ENCODE data around the gene VLDLR. TPM values are rescaled to one million over a fixed set of nuclear protein-coding genes. Genes with fewer than 3 reads are reported as not detected.

VLDLR gene
- total RNA-seq, 4 donors from 2014 or later = 12.4 to 20.2 (median 15.7) TPM

- peaks cover 0 to 23% (median 10%) of the 10 kb centered on the region in 3 donors for H3K9me3 ChIP-seq
- TF ChIP-seq, protein P1, sequence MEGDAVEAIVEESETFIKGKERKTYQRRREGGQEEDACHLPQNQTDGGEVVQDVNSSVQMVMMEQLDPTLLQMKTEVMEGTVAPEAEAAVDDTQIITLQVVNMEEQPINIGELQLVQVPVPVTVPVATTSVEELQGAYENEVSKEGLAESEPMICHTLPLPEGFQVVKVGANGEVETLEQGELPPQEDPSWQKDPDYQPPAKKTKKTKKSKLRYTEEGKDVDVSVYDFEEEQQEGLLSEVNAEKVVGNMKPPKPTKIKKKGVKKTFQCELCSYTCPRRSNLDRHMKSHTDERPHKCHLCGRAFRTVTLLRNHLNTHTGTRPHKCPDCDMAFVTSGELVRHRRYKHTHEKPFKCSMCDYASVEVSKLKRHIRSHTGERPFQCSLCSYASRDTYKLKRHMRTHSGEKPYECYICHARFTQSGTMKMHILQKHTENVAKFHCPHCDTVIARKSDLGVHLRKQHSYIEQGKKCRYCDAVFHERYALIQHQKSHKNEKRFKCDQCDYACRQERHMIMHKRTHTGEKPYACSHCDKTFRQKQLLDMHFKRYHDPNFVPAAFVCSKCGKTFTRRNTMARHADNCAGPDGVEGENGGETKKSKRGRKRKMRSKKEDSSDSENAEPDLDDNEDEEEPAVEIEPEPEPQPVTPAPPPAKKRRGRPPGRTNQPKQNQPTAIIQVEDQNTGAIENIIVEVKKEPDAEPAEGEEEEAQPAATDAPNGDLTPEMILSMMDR (IDR thresholded peaks at IDR 0.05) = no peak
- no peak for TF ChIP-seq POLR2A (IDR thresholded peaks at IDR 0.05)
- H3K27ac ChIP-seq = no peak overlapping the region
- intact Hi-C loops (cut with DNase I) = loop anchor here (5.0 kb wide), 1 partner anchor 56 kb away; no protein-coding TSS in a partner anchor
- H3K4me1 ChIP-seq = no peaks in the 10 kb centered on the region
- H3K27me3 ChIP-seq = no peaks in the 10 kb centered on the region
- no peak for DNase-seq
- H3K4me3 ChIP-seq = no peak overlapping the region
- H3K36me3 ChIP-seq = no peaks in the 10 kb centered on the region
These were observed 27.8 kb upstream of the VLDLR start for GRCh38 chr9:2593744-2594143.

DNA sequence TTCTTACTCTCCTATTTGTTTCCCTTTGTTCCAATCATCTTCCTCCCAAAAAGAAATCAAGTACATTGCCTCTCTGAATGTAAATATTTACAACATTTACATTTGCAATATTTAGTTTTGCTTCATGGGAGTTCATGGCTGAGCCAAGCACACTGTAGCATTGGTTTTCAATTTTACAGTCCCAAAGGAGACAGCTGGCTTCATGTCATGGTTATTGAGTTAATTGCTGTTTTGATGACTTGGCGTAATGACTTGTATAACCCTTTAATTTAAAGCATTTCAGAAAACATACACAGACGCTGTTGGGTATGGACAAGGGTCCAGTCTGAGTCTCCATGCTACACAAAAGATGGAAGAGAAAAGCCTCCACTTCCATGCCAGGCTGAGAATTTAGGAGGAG is 25.6 kb upstream of the VLDLR start:
- DNase-seq = no peak
- no peaks in the 10 kb centered on the region for H3K27me3 ChIP-seq
- H3K9me3 ChIP-seq = peaks cover 0 to 23% (median 10%) of the 10 kb centered on the region in 3 donors
- no peak for TF ChIP-seq POLR2A (IDR thresholded peaks at IDR 0.05)
- TF ChIP-seq, protein P1 (IDR thresholded peaks at IDR 0.05) = no peak
- intact Hi-C loops (cut with DNase I) = no loop called here
- no peaks in the 10 kb centered on the region for H3K4me1 ChIP-seq
- WGBS, 2 donors = 59 to 75% methylated on average over 2 of the region's 2 CpGs
- H3K36me3 ChIP-seq = no peaks in the 10 kb centered on the region
- no peak overlapping the region for H3K27ac ChIP-seq
- H3K4me3 ChIP-seq = no peak overlapping the region

GRCh38 chr9:2597483-2597882 is 24.1 kb upstream of the VLDLR start:
- no peaks in the 10 kb centered on the region for H3K4me1 ChIP-seq
- H3K4me3 ChIP-seq = no peak overlapping the region
- no peak for DNase-seq

GRCh38 chr9:2599896-2600295 is 21.7 kb upstream of the VLDLR start:
- no peaks in the 10 kb centered on the region for H3K36me3 ChIP-seq
- intact Hi-C loops (cut with DNase I) = no loop called here
- no peak overlapping the region for H3K27ac ChIP-seq
- WGBS, 2 donors = 75 to 80% methylated on average over 2 of the region's 2 CpGs
- no peak for TF ChIP-seq POLR2A (IDR thresholded peaks at IDR 0.05)
- TF ChIP-seq, protein P1 (IDR thresholded peaks at IDR 0.05) = no peak
- no peak for DNase-seq
- no peaks in the 10 kb centered on the region for H3K27me3 ChIP-seq
- H3K9me3 ChIP-seq = no peaks in the 10 kb centered on the region
- no peaks in the 10 kb centered on the region for H3K4me1 ChIP-seq
- H3K4me3 ChIP-seq = no peak overlapping the region

More at GRCh38 chr9:2597483-2597882, 24.1 kb upstream of the VLDLR start:
- H3K9me3 ChIP-seq = peaks cover 0 to 11% (median 0%) of the 10 kb centered on the region in 3 donors
- H3K36me3 ChIP-seq = no peaks in the 10 kb centered on the region
- intact Hi-C loops (cut with DNase I) = no loop called here
- TF ChIP-seq, protein P1 (IDR thresholded peaks at IDR 0.05) = no peak
- TF ChIP-seq POLR2A (IDR thresholded peaks at IDR 0.05) = no peak
- WGBS, 2 donors = 55 to 80% methylated on average over 1 of the region's 1 CpG
- no peaks in the 10 kb centered on the region for H3K27me3 ChIP-seq
- no peak overlapping the region for H3K27ac ChIP-seq

- 80 to 83% methylated on average over 2 of the region's 2 CpGs for WGBS, 2 donors
- intact Hi-C loops (cut with DNase I) = no loop called here
- Histone ChIP-seq H3K27me3 (no peaks in the 10 kb centered on the region), H3K4me1 (no peaks in the 10 kb centered on the region), H3K36me3 (no peaks in the 10 kb centered on the region), H3K9me3 (no peaks in the 10 kb centered on the region), H3K4me3 (no peak overlapping the region), H3K27ac (no peak overlapping the region)
- TF ChIP-seq POLR2A (IDR thresholded peaks at IDR 0.05) = no peak
- TF ChIP-seq, protein P1 (IDR thresholded peaks at IDR 0.05) = peak in 1 of 6 experiments; percentile 13
- no peak for DNase-seq
These were observed 21.3 kb upstream of the VLDLR start for GRCh38 chr9:2600307-2600706.

Measured in esophagus squamous epithelium (tissue), 5 donors.